ENCODE results near the gene C1orf159.

C1orf159 gene

GRCh38 chr1:1087351-1088028 is 28.4 kb downstream of the C1orf159 start:
- CTCF ChIA-PET = no interaction called here
- no peak overlapping the region for H3K27ac ChIP-seq (ENCODE audit: extremely low read depth, low read depth, low read length)

More at GRCh38 chr1:1087351-1088028, 28.4 kb downstream of the C1orf159 start:
- no peak overlapping the region for H3K4me3 ChIP-seq (ENCODE audit: low read depth, low read length)
- H3K9me3 ChIP-seq (ENCODE audit: control insufficient read depth, insufficient read depth, low read depth, low read length) = no peaks in the 10 kb centered on the region
- POLR2A ChIA-PET = no interaction called here
- no peak for TF ChIP-seq ZBTB6 (tag by site-specific recombination; IDR thresholded peaks at IDR 0.05)
- TF ChIP-seq ZNF23 (tag by site-specific recombination; IDR thresholded peaks at IDR 0.05; ENCODE audit: borderline replicate concordance) = no peak
- no peak for TF ChIP-seq ZSCAN4 (tag by site-specific recombination; IDR thresholded peaks at IDR 0.05)
- TF ChIP-seq ZNF366 (tag by site-specific recombination; conservative IDR thresholded peaks at IDR 0.05) = no peak
- TF ChIP-seq GLI4 (tag by site-specific recombination; IDR thresholded peaks at IDR 0.05) = no peak
- TF ChIP-seq ZBTB11 (tag by site-specific recombination; conservative IDR thresholded peaks at IDR 0.05; ENCODE audit: low read depth) = no peak
- no peak for TF ChIP-seq BCL11A (tag by site-specific recombination; IDR thresholded peaks at IDR 0.05; ENCODE audit: low read depth)
- no peak for TF ChIP-seq ZNF148 (tag by site-specific recombination; IDR thresholded peaks at IDR 0.05; ENCODE audit: borderline replicate concordance)
- no peak for TF ChIP-seq ZFP37 (tag by site-specific recombination; IDR thresholded peaks at IDR 0.05)
- no peak for TF ChIP-seq ZNF280D (tag by site-specific recombination; IDR thresholded peaks at IDR 0.05)
- TF ChIP-seq ZNF311 (tag by site-specific recombination; IDR thresholded peaks at IDR 0.05; ENCODE audit: borderline replicate concordance) = no peak
- TF ChIP-seq ZNF416 (tag by site-specific recombination; IDR thresholded peaks at IDR 0.05) = no peak
- TF ChIP-seq PATZ1 (tag by site-specific recombination; IDR thresholded peaks at IDR 0.05) = no peak
- TF ChIP-seq ZNF521 (tag by site-specific recombination; IDR thresholded peaks at IDR 0.05) = no peak
- TF ChIP-seq ZNF266 (tag by site-specific recombination; IDR thresholded peaks at IDR 0.05; ENCODE audit: low read depth) = no peak
- H3K36me3 ChIP-seq (ENCODE audit: control insufficient read depth in 2 of 2, insufficient read depth in 1 of 2, low read length in 2 of 2) = peaks cover 0 to 5% of the 10 kb centered on the region in 2 experiments; a peak in 1 of 3 replicates
- H3K4me1 ChIP-seq (ENCODE audit: control insufficient read depth, insufficient read depth, low read length) = no peaks in the 10 kb centered on the region
